NCI-H2227 (cell line): ENCODE data around the gene RUNX3.
A peak's percentile ranks its signal among the peaks of the same experiment; 100 is the strongest.
"Not testable (repeated sequence)": the region's sequence is repeated elsewhere in the genome, so short reads cannot be mapped to it uniquely, and the experiment has no call there.

Experiments used
- DNase-seq: peaks from one replicate; lab custom pipeline; 2025; ENCODE audit not compliant: unreplicated experiment; lab: John Stamatoyannopoulos, UW

RUNX3 gene

GRCh38 chr1:24930260-24931145 lies at the start of gene RUNX3:
TSS of gene RUNX3 (minus strand) at chr1:24930276. CDS start at chr1:24929868, 408 bp downstream.
- DNase-seq, result peak; percentile 67

- not testable (repeated sequence) for DNase-seq
Observed at GRCh38 chr1:24979232-24979631, 49.2 kb upstream of the RUNX3 start.

- DNase-seq, result no peak
Observed at GRCh38 chr1:24978383-24979032, 48.4 kb upstream of the RUNX3 start.

- no peak for DNase-seq
Observed at GRCh38 chr1:24975391-24975790, 45.3 kb upstream of the RUNX3 start.

GRCh38 chr1:24973315-24973714 lies 43.2 kb upstream of the RUNX3 start:
- DNase-seq, result no peak

GRCh38 chr1:24972915-24973242 lies 42.8 kb upstream of the RUNX3 start:
- DNase-seq, result no peak

GRCh38 chr1:24972221-24972914 lies 42.3 kb upstream of the RUNX3 start:
- no peak for DNase-seq

- no peak for DNase-seq
Observed at GRCh38 chr1:24970926-24971875, 41.1 kb upstream of the RUNX3 start.

GRCh38 chr1:24970399-24970753 lies 40.3 kb upstream of the RUNX3 start:
- DNase-seq, result no peak

- DNase-seq, result no peak
Observed at GRCh38 chr1:24969596-24970398, 39.7 kb upstream of the RUNX3 start.

GRCh38 chr1:24968941-24969585 lies 39.0 kb upstream of the RUNX3 start:
- DNase-seq, result no peak

- no peak for DNase-seq
Observed at GRCh38 chr1:24967962-24968361, 37.9 kb upstream of the RUNX3 start.

- no peak for DNase-seq
Observed at GRCh38 chr1:24967555-24967954, 37.5 kb upstream of the RUNX3 start.

- DNase-seq, result no peak
Observed at GRCh38 chr1:24966724-24967346, 36.8 kb upstream of the RUNX3 start.

- DNase-seq, result no peak
Observed at GRCh38 chr1:24966121-24966723, 36.1 kb upstream of the RUNX3 start.

GRCh38 chr1:24965571-24965930 lies 35.5 kb upstream of the RUNX3 start:
- no peak for DNase-seq

- DNase-seq, result no peak
Observed at GRCh38 chr1:24964811-24965570, 34.9 kb upstream of the RUNX3 start.
